Cardiac septum (tissue), 1 donor: ENCODE data around the gene SLC7A4. TPM values are rescaled to one million over a fixed set of nuclear protein-coding genes. Genes with fewer than 3 reads are reported as not detected.
"Not testable (repeated sequence)": the region's sequence is repeated elsewhere in the genome, so short reads cannot be mapped to it uniquely, and the experiment has no call there.

Experiments used
- DNase-seq: peaks from one replicate; pipeline ENCODE4 v3.0.0-alpha.2; 2020; ENCODE audit warnings: low spot score
- intact Hi-C: fragments of 100-400 bp; cut with DNase I; formaldehyde crosslinking; loops from one replicate; pipeline ENCODE4 v1.14.0; 2022
- total RNA-seq: library from RNA; stranded (reverse); fragmentation: NEBNext Ultra II Directional; extraction: Animal tissue kit (Norgen Biotek cat#: 25700); gene quantifications from one replicate; pipeline ENCODE4 v1.2.1, GENCODE V29; 2021
- donor health status: DM: no; HTN: no; CAD: no.

Gene SLC7A4
- total RNA-seq, 1 donor from 2014 or later = not detected

- intact Hi-C loops = loop anchor here (5.0 kb wide), 1 partner anchor 33 kb away; no protein-coding TSS in a partner anchor
- no peak for DNase-seq
These were observed 12.7 kb upstream of the SLC7A4 start for GRCh38 chr22:21044931-21045584.

GRCh38 chr22:21043860-21044535, 11.6 kb upstream of the SLC7A4 start:
- DNase-seq = no peak
- intact Hi-C loops = no loop called here

GRCh38 chr22:21042978-21043859, 10.9 kb upstream of the SLC7A4 start:
- intact Hi-C loops = no loop called here
- no peak for DNase-seq

- intact Hi-C loops = no loop called here
- DNase-seq = no peak
These were observed 9.6 kb upstream of the SLC7A4 start for GRCh38 chr22:21041937-21042336.

GRCh38 chr22:21039158-21039557, 6.8 kb upstream of the SLC7A4 start:
- DNase-seq, intact Hi-C loops: not testable (repeated sequence)

GRCh38 chr22:21038405-21038804, 6.0 kb upstream of the SLC7A4 start:
- DNase-seq = no peak
- intact Hi-C loops = no loop called here

- DNase-seq = no peak
- intact Hi-C loops = no loop called here
These were observed 2.6 kb upstream of the SLC7A4 start for GRCh38 chr22:21034989-21035388.

- no peak for DNase-seq
- intact Hi-C loops = no loop called here
These were observed 1.5 kb upstream of the SLC7A4 start for GRCh38 chr22:21033895-21034294.

- intact Hi-C loops = no loop called here
- DNase-seq = no peak
These were observed 717 bp upstream of the SLC7A4 start for GRCh38 chr22:21032868-21033688.

GRCh38 chr22:21031545-21032036, 770 bp downstream of the SLC7A4 start:
- no peak for DNase-seq
- intact Hi-C loops = no loop called here

- intact Hi-C loops = no loop called here
- no peak for DNase-seq
These were observed 1.5 kb downstream of the SLC7A4 start for GRCh38 chr22:21030621-21031544.

- no peak for DNase-seq
- intact Hi-C loops = no loop called here
These were observed 2.3 kb downstream of the SLC7A4 start for GRCh38 chr22:21030032-21030431.

- no peak for DNase-seq
- intact Hi-C loops = loop anchor here (10.0 kb wide), 1 partner anchor 75 kb away; no protein-coding TSS in a partner anchor
These were observed 2.8 kb downstream of the SLC7A4 start for GRCh38 chr22:21029486-21030025.

- DNase-seq = no peak
- intact Hi-C loops = loop anchor here (10.0 kb wide), 1 partner anchor 76 kb away; no protein-coding TSS in a partner anchor
These were observed 3.8 kb downstream of the SLC7A4 start for GRCh38 chr22:21028277-21029251.

GRCh38 chr22:21026783-21027692, 5.3 kb downstream of the SLC7A4 start:
- intact Hi-C loops = loop anchor here (10.0 kb wide), 1 partner anchor 78 kb away; no protein-coding TSS in a partner anchor
- no peak for DNase-seq
